Suprapubic skin (tissue), 4 donors: Measurements from ENCODE around the gene DDX41. TPM values are rescaled to one million over a fixed set of nuclear protein-coding genes. Genes with fewer than 3 reads are reported as not detected.

Experiments
- DNase-seq, 2 donors: peaks; one replicate each; pipeline ENCODE4 v3.0.0-alpha.2; 2019; ENCODE audit warnings: low spot score in 2 of 2
- H3K27ac ChIP-seq: fragments of 200-600 bp; sonication (generic); one replicate; pipeline ENCODE4 v1.5.1; 2019
- H3K27me3 ChIP-seq: fragments of 200-600 bp; sonication (generic); one replicate; pipeline ENCODE4 v1.5.1; 2019
- H3K36me3 ChIP-seq: fragments of 200-600 bp; sonication (generic); one replicate; pipeline ENCODE4 v1.5.1; 2019
- H3K4me1 ChIP-seq: fragments of 200-600 bp; sonication (generic); one replicate; pipeline ENCODE4 v1.5.1; 2019
- H3K4me3 ChIP-seq: fragments of 200-600 bp; sonication (generic); one replicate; pipeline ENCODE4 v1.5.1; 2019; ENCODE audit warnings: mild to moderate bottlenecking
- H3K9me3 ChIP-seq: fragments of 200-600 bp; sonication (generic); one replicate; pipeline ENCODE4 v1.5.1; 2019
- EP300 ChIP-seq: sonication (generic); formaldehyde crosslinking; IDR thresholded peaks from one replicate; pipeline ENCODE4 v1.6.1; 2017; ENCODE audit warnings: antibody characterized with exemption
- POLR2A ChIP-seq, 2 donors: fragments of 450-650 bp; IDR thresholded peaks; one replicate each; pipeline ENCODE4 v1.6.1; 2017; ENCODE audit warnings: antibody characterized with exemption in 2 of 2, mild to moderate bottlenecking in 2 of 2, moderate library complexity in 2 of 2
- POLR2AphosphoS5 ChIP-seq, 3 donors: sonication (generic); formaldehyde crosslinking; IDR thresholded peaks; one replicate each; pipeline ENCODE4 v1.6.1; 2017; ENCODE audit warnings: antibody characterized with exemption in 3 of 3
- WGBS: methylation state at CpG from one replicate; pipeline ENCODE4 v1.1.5; 2018; 5-methylcytosine and 5-hydroxymethylcytosine counted together
- total RNA-seq, 4 donors: library from RNA; depleted of rRNA; stranded (reverse); fragments of >200 nt; gene quantifications; one replicate each; pipeline ENCODE4 v1.1.0, GENCODE V29; 2016
- TF ChIP-seq, protein P1 (sequence below), 2 donors: fragments of 200-600 bp in 1 of 2; fragments of 450-650 bp in 1 of 2; sonication (generic) in 1 of 2; IDR thresholded peaks; one replicate each; pipeline ENCODE4 v1.5.1; 2016 to 2019; ENCODE audit warnings: antibody characterized with exemption in 2 of 2, mild to moderate bottlenecking in 1 of 2, moderate library complexity in 1 of 2

DDX41 gene
- total RNA-seq, 4 donors from 2014 or later: 83.8 to 148 (median 103) TPM

- DNase-seq: no peak
- no peaks in the 10 kb centered on the region for H3K9me3 ChIP-seq
- TF ChIP-seq EP300 (no peak), POLR2A (IDR thresholded peaks at IDR 0.05) (no peak), POLR2AphosphoS5 (IDR thresholded peaks at IDR 0.05) (no peak)
- TF ChIP-seq, protein P1, sequence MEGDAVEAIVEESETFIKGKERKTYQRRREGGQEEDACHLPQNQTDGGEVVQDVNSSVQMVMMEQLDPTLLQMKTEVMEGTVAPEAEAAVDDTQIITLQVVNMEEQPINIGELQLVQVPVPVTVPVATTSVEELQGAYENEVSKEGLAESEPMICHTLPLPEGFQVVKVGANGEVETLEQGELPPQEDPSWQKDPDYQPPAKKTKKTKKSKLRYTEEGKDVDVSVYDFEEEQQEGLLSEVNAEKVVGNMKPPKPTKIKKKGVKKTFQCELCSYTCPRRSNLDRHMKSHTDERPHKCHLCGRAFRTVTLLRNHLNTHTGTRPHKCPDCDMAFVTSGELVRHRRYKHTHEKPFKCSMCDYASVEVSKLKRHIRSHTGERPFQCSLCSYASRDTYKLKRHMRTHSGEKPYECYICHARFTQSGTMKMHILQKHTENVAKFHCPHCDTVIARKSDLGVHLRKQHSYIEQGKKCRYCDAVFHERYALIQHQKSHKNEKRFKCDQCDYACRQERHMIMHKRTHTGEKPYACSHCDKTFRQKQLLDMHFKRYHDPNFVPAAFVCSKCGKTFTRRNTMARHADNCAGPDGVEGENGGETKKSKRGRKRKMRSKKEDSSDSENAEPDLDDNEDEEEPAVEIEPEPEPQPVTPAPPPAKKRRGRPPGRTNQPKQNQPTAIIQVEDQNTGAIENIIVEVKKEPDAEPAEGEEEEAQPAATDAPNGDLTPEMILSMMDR (IDR thresholded peaks at IDR 0.05): no peak
- no peaks in the 10 kb centered on the region for H3K27me3 ChIP-seq
- peaks cover 60% of the 10 kb centered on the region for H3K4me1 ChIP-seq
- 46% methylated on average over 4 of the region's 4 CpGs for WGBS
- H3K27ac ChIP-seq: no peak overlapping the region
- no peak overlapping the region for H3K4me3 ChIP-seq
- no peaks in the 10 kb centered on the region for H3K36me3 ChIP-seq
These were observed 41.8 kb downstream of the DDX41 start for GRCh38 chr5:177474846-177475562.

DNA sequence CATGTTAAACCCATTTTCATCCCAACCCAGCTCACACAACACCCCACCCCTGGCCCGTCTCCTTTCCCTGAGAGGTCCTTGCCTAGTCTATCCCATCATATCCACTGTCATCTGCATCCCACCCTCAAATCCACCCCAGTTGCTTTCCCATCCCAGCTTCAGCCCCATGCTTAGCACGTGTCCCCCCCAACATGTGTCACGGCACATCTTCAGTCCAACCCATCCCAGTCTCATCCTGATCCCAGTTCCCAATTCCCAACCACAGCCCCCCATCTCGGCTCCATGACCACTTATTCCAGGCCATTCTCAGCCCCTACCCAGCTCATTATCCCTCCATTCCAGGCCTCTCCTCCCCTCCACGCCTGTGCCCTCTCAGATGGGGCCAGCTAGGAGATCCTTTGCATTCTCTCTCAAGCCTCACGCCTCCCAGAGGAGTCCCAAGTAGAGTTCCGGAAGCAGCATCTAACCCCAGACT is 42.7 kb downstream of the DDX41 start:
- H3K9me3 ChIP-seq: no peaks in the 10 kb centered on the region
- no peaks in the 10 kb centered on the region for H3K36me3 ChIP-seq
- H3K27me3 ChIP-seq: no peaks in the 10 kb centered on the region
- TF ChIP-seq EP300 (no peak), POLR2A (IDR thresholded peaks at IDR 0.05) (no peak), POLR2AphosphoS5 (IDR thresholded peaks at IDR 0.05) (no peak)
- TF ChIP-seq, protein P1 (IDR thresholded peaks at IDR 0.05): no peak
- H3K4me1 ChIP-seq: peaks cover 63% of the 10 kb centered on the region
- 60% methylated on average over 7 of the region's 7 CpGs for WGBS
- no peak for DNase-seq
- H3K4me3 ChIP-seq: peak overlapping the region; percentile 85
- peak overlapping the region; percentile 88 for H3K27ac ChIP-seq

DNA sequence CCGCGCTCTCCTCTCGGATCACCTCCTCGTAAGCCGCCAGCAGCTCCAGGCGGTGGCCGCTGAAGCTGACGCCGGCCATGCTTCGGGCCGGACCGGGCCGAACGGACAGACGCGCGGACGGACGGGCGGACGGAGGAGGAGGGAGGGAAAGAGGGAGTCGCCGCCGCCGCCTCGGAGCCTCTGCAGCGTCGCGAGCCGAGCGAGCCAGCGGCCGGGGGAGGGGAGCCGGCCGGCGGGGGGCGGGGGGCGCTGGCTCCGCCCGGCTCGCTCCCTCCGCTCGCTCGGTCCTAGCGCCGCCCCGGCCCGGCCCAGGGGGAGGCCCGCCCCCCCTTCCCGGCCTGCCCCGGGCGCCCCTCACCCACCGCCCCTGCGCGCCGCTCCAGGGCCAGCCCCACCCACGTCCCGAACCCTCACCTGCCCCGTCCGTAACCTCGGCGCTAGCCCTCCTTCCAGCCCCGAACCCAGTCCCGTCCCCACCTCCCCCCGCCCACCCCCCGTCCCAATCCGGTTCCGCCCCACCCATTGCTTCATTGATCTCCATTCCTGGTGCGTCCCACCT is 43.2 kb downstream of the DDX41 start, which contains the start of gene DBN1:
DBN1 (minus strand) TSS at position 192 of the 559 bp plus-strand sequence; CDS start at position 79, 113 bp downstream.
- peaks cover 62% of the 10 kb centered on the region for H3K4me1 ChIP-seq
- peak within 1 kb of the TSS; percentile 88 for H3K27ac ChIP-seq
- H3K9me3 ChIP-seq: no peaks in the 10 kb centered on the region
- peak within 1 kb of the TSS; percentile 85 for H3K4me3 ChIP-seq
- WGBS: 6% methylated on average over 17 of the region's 69 CpGs
- no peaks in the 10 kb centered on the region for H3K27me3 ChIP-seq
- no peak for TF ChIP-seq EP300
- no peak for TF ChIP-seq POLR2A (IDR thresholded peaks at IDR 0.05)
- TF ChIP-seq, protein P1 (IDR thresholded peaks at IDR 0.05): no peak
- no peak for TF ChIP-seq POLR2AphosphoS5 (IDR thresholded peaks at IDR 0.05)
- H3K36me3 ChIP-seq: no peaks in the 10 kb centered on the region
- no peak for DNase-seq

DNA sequence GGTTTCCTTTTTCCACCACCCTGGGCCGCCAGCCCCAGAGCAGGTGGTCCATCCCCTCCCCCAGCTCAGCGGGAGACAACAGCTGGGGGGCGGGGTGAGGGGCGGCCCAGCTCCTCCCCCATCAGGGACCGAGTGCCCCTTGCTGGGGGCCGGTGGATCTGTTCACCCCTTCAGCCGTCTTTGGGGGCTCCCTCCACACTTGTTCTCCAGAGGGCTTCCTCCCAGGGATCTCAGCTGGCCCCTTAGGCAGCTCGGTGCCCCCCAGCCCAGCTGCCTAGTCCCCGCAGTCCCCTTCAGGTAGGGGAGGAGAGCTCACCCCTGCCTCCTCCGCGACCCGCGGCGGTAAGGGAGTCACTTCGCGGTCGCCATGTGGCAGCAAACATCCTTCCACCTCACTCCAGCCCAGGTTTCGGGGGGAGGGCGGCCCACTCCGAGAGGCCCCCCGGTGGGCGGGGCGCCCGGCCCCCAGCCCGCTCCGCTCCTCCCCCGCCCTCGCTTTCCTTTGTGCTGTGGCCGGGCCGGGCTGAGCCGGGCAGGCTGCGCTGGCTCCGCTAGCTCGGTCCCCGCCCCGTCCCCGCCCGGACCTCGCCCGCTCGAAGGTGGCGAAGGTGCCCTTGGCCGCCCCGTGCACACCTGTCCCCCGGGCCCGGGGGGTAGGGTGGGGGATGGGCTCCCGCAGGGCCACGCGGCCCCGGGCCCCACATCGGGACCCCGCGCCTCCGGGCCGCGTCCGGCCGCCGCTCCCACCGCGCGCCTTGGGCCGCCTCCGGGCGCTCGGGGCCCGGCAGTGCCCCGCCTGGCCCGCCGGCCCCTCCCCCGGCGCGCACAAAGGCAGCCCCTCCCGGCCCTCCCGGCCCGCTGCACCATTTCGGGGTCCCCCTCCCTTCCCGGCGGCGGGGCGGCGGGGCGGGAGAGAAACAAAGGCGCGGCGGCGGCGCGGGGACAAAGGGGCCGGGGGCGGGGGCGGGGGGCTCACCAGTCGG is 44.0 kb downstream of the DDX41 start:
- H3K36me3 ChIP-seq: peaks cover 4% of the 10 kb centered on the region
- WGBS: 10% methylated on average over 4 of the region's 93 CpGs
- H3K4me3 ChIP-seq: peak overlapping the region; percentile 85
- no peaks in the 10 kb centered on the region for H3K9me3 ChIP-seq
- H3K4me1 ChIP-seq: peaks cover 65% of the 10 kb centered on the region
- peak overlapping the region; percentile 88 for H3K27ac ChIP-seq
- TF ChIP-seq EP300 (no peak), POLR2A (IDR thresholded peaks at IDR 0.05) (no peak), POLR2AphosphoS5 (IDR thresholded peaks at IDR 0.05) (no peak)
- TF ChIP-seq, protein P1 (IDR thresholded peaks at IDR 0.05): no peak
- no peaks in the 10 kb centered on the region for H3K27me3 ChIP-seq
- no peak for DNase-seq
